ENCODE data around the gene ZNF597. TPM values are rescaled to one million over a fixed set of nuclear protein-coding genes. Genes with fewer than 3 reads are reported as not detected.

Gene ZNF597
- total RNA-seq, 1 experiment from 2014 or later, result 2.2 TPM

GRCh38 chr16:3476409-3476808 is 33.1 kb upstream of the ZNF597 start:
- CTCF ChIA-PET, result no interaction called here
- Mint-ChIP-seq H3K4me3 (no peak overlapping the region), H3K9me3 (no peaks in the 10 kb centered on the region), H3K4me1 (peaks cover 7% of the 10 kb centered on the region), H3K27me3 (ENCODE audit: low read depth) (no peaks in the 10 kb centered on the region), H3K36me3 (peaks cover 17% of the 10 kb centered on the region), H3K27ac (no peak overlapping the region)
- TF ChIP-seq ZNF232 (CRISPR knock-in tag; IDR thresholded peaks at IDR 0.05) (no peak), TEAD4 (CRISPR knock-in tag; IDR thresholded peaks at IDR 0.05) (no peak), CDX4 (CRISPR knock-in tag; IDR thresholded peaks at IDR 0.05; ENCODE audit: borderline replicate concordance) (no peak)
- DNase-seq (ENCODE audit: low spot score) (no peak), ATAC-seq (no peak)
- POLR2A ChIA-PET, result no interaction called here

- Mint-ChIP-seq H3K27ac (peak overlapping the region; percentile 68; the same call in 1 of the 2 replicates), H3K36me3 (peaks cover 12% of the 10 kb centered on the region), H3K4me1 (peaks cover 2% of the 10 kb centered on the region), H3K9me3 (no peaks in the 10 kb centered on the region), H3K27me3 (ENCODE audit: low read depth) (no peaks in the 10 kb centered on the region), H3K4me3 (no peak overlapping the region)
- CTCF ChIA-PET, result no interaction called here
- no peak for DNase-seq (ENCODE audit: low spot score)
- TF ChIP-seq MAX (CRISPR knock-in tag; IDR thresholded peaks at IDR 0.05) (no peak), KAT7 (CRISPR knock-in tag; IDR thresholded peaks at IDR 0.05; ENCODE audit: borderline replicate concordance) (no peak), AR (CRISPR knock-in tag; IDR thresholded peaks at IDR 0.05) (no peak), CREM (CRISPR knock-in tag; IDR thresholded peaks at IDR 0.05) (no peak), ZNF532 (CRISPR knock-in tag; IDR thresholded peaks at IDR 0.05; ENCODE audit: borderline replicate concordance) (no peak), ZNF512 (CRISPR knock-in tag; IDR thresholded peaks at IDR 0.05; ENCODE audit: borderline replicate concordance) (no peak), ZNF232 (CRISPR knock-in tag; IDR thresholded peaks at IDR 0.05) (no peak), HMGA2 (CRISPR knock-in tag; IDR thresholded peaks at IDR 0.05) (no peak), TCF7 (CRISPR knock-in tag; IDR thresholded peaks at IDR 0.05; ENCODE audit: low read depth) (no peak)
- ATAC-seq, result no peak
- POLR2A ChIA-PET, result no interaction called here
Measured at GRCh38 chr16:3475604-3476375, 32.5 kb upstream of the ZNF597 start.

All from WTC11 (cell line).